ENCODE data around the gene IPMK.

Gene IPMK

GRCh38 chr10:58219875-58220274, 47.8 kb downstream of the IPMK start:
- Histone ChIP-seq H3K4me3 (ENCODE audit: low read length in 2 of 2) (no peak overlapping the region), H3K27ac (ENCODE audit: low read length) (no peak overlapping the region), H3K36me3 (ENCODE audit: control insufficient read depth in 2 of 2, insufficient read depth in 2 of 2, low read length in 2 of 2) (no peaks in the 10 kb centered on the region), H3K27me3 (ENCODE audit: control insufficient read depth in 1 of 2, insufficient read depth in 2 of 2, low read length in 2 of 2) (no peaks in the 10 kb centered on the region), H3K4me1 (ENCODE audit: control insufficient read depth, insufficient read depth, low read length) (no peaks in the 10 kb centered on the region), H3K9ac (ENCODE audit: low read length in 2 of 2) (no peak overlapping the region), H3K9me3 (ENCODE audit: control insufficient read depth in 2 of 2, low read length in 2 of 2) (no peaks in the 10 kb centered on the region)

GRCh38 chr10:58217612-58218011, 50.1 kb downstream of the IPMK start:
- H3K4me3 ChIP-seq (ENCODE audit: low read length in 2 of 2): no peak overlapping the region
- H3K4me1 ChIP-seq (ENCODE audit: control insufficient read depth, insufficient read depth, low read length): no peaks in the 10 kb centered on the region
- no peak overlapping the region for H3K9ac ChIP-seq (ENCODE audit: low read length in 2 of 2)
- H3K27ac ChIP-seq (ENCODE audit: low read length): no peak overlapping the region
- peaks cover 0 to 2% of the 10 kb centered on the region in 2 donors for H3K36me3 ChIP-seq (ENCODE audit: control insufficient read depth in 2 of 2, insufficient read depth in 2 of 2, low read length in 2 of 2)
- no peaks in the 10 kb centered on the region for H3K27me3 ChIP-seq (ENCODE audit: control insufficient read depth in 1 of 2, insufficient read depth in 2 of 2, low read length in 2 of 2)
- H3K9me3 ChIP-seq (ENCODE audit: control insufficient read depth in 2 of 2, low read length in 2 of 2): no peaks in the 10 kb centered on the region

DNA sequence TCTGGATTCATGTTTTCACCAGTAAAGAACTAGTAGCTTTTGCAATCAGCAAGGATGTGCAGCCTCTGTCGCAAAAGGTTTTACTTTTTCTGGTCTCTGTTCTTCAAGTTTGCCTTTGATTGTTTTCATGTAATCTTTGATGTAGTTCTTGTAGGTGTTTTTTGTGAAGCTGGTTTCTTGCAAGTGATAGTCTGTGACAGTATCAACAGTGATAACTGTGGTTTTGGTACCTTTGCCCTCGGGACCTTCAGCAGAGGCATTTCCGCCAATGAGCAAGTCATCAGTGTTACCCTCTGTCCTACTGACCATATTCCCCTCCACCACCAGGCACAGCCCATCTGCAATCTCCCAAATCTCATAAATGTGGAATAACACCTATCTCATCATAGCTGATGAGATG, 55.1 kb downstream of the IPMK start:
- no peaks in the 10 kb centered on the region for H3K27me3 ChIP-seq (ENCODE audit: control insufficient read depth in 1 of 2, insufficient read depth in 2 of 2, low read length in 2 of 2)
- H3K9ac ChIP-seq (ENCODE audit: low read length in 2 of 2): no peak overlapping the region
- peaks cover 0 to 4% of the 10 kb centered on the region in 2 donors for H3K36me3 ChIP-seq (ENCODE audit: control insufficient read depth in 2 of 2, insufficient read depth in 2 of 2, low read length in 2 of 2)
- no peaks in the 10 kb centered on the region for H3K9me3 ChIP-seq (ENCODE audit: control insufficient read depth in 2 of 2, low read length in 2 of 2)
- H3K4me3 ChIP-seq (ENCODE audit: low read length in 2 of 2): no peak overlapping the region
- no peaks in the 10 kb centered on the region for H3K4me1 ChIP-seq (ENCODE audit: control insufficient read depth, insufficient read depth, low read length)
- H3K27ac ChIP-seq (ENCODE audit: low read length): no peak overlapping the region

DNA sequence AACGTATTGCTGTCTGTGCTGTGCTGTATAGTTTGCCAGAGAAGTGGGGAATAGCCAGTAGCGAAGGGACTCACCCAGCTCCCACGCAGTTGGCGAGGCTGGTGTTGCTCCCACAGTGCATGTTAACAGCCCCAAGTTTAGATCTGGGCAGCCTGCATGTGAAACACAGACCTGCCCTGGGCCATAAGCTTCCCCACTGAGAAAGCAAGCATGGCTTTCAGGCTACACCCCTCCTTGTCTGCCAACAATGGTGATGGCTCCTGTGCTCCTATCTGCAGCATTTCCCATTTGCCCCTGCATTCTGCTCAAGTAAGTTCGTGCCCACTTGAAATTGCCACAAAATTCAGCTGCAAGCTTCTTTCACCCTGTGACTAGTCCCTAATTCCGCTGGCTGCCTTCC, 57.5 kb downstream of the IPMK start:
- no peaks in the 10 kb centered on the region for H3K4me1 ChIP-seq (ENCODE audit: control insufficient read depth, insufficient read depth, low read length)
- H3K36me3 ChIP-seq (ENCODE audit: control insufficient read depth in 2 of 2, insufficient read depth in 2 of 2, low read length in 2 of 2): peaks cover 0 to 4% of the 10 kb centered on the region in 2 donors
- H3K9me3 ChIP-seq (ENCODE audit: control insufficient read depth in 2 of 2, low read length in 2 of 2): no peaks in the 10 kb centered on the region
- no peak overlapping the region for H3K9ac ChIP-seq (ENCODE audit: low read length in 2 of 2)
- no peak overlapping the region for H3K4me3 ChIP-seq (ENCODE audit: low read length in 2 of 2)
- no peak overlapping the region for H3K27ac ChIP-seq (ENCODE audit: low read length)
- H3K27me3 ChIP-seq (ENCODE audit: control insufficient read depth in 1 of 2, insufficient read depth in 2 of 2, low read length in 2 of 2): no peaks in the 10 kb centered on the region

DNA sequence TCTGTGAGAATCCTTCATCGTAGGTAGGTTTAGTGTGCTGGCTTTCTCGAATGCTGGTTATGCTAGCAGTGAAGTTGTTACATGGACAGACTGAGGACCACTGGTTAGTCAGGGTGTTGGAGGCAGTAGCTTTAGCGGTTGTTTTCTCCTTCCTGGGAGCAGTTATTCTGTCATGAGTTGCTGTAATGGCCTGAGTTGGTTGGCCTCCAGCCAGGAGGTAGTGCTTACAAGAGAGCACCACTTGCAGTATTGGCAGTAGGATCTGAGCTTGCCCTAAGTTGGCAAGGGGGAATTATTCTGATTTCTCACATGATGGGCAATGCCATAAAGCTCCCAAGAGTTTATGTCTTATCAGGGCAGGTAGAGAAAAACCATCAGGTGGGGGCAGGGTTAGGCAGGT, 58.0 kb downstream of the IPMK start:
- no peaks in the 10 kb centered on the region for H3K4me1 ChIP-seq (ENCODE audit: control insufficient read depth, insufficient read depth, low read length)
- H3K9me3 ChIP-seq (ENCODE audit: control insufficient read depth in 2 of 2, low read length in 2 of 2): no peaks in the 10 kb centered on the region
- no peak overlapping the region for H3K4me3 ChIP-seq (ENCODE audit: low read length in 2 of 2)
- no peak overlapping the region for H3K9ac ChIP-seq (ENCODE audit: low read length in 2 of 2)
- no peak overlapping the region for H3K27ac ChIP-seq (ENCODE audit: low read length)
- no peaks in the 10 kb centered on the region for H3K27me3 ChIP-seq (ENCODE audit: control insufficient read depth in 1 of 2, insufficient read depth in 2 of 2, low read length in 2 of 2)
- H3K36me3 ChIP-seq (ENCODE audit: control insufficient read depth in 2 of 2, insufficient read depth in 2 of 2, low read length in 2 of 2): peaks cover 0 to 4% of the 10 kb centered on the region in 2 donors

DNA sequence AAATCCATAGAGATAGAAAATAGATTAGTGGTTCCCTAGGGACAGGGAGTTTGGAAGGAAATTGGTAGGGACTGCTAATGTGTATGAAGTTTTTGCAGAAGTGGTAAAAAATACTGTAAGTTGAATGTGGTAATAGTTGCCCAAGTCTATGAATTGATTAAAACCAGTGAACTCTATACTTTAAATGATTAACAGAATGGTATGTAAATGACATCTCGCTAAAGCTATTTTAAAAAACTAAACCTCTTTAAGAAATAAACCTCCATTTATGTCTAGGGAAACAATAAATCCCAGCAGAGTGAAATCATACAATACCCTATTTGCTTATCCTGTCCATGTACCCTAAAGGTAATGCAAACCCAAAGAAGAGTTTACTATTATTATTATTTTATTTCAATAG, 61.4 kb downstream of the IPMK start:
- H3K36me3 ChIP-seq (ENCODE audit: control insufficient read depth in 2 of 2, insufficient read depth in 2 of 2, low read length in 2 of 2): peaks cover 0 to 4% of the 10 kb centered on the region in 2 donors
- H3K4me1 ChIP-seq (ENCODE audit: control insufficient read depth, insufficient read depth, low read length): no peaks in the 10 kb centered on the region
- H3K4me3 ChIP-seq (ENCODE audit: low read length in 2 of 2): no peak overlapping the region
- H3K27me3 ChIP-seq (ENCODE audit: control insufficient read depth in 1 of 2, insufficient read depth in 2 of 2, low read length in 2 of 2): no peaks in the 10 kb centered on the region
- no peak overlapping the region for H3K9ac ChIP-seq (ENCODE audit: low read length in 2 of 2)
- no peak overlapping the region for H3K27ac ChIP-seq (ENCODE audit: low read length)
- no peaks in the 10 kb centered on the region for H3K9me3 ChIP-seq (ENCODE audit: control insufficient read depth in 2 of 2, low read length in 2 of 2)

DNA sequence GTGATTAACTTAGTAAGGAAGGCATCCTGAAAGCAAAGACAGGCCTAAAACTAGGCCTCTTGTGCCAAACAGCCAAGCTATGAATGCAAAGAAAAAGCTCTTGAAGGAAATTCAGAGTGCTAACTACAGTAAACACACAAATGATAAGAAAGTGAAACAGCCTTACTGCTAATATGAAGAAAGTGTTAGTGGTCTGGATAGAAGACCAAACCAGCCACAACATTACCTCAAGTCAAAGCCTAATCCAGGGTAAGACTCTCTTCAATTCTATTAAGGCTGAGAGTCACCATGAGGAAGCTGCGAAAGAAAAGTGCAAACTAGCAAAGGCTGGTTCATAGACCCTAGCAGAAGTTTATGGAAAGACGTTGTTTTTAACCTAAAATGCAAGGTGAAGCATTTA, 66.0 kb downstream of the IPMK start:
- no peaks in the 10 kb centered on the region for H3K4me1 ChIP-seq (ENCODE audit: control insufficient read depth, insufficient read depth, low read length)
- H3K9ac ChIP-seq (ENCODE audit: low read length in 2 of 2): no peak overlapping the region
- peaks cover 0 to 2% of the 10 kb centered on the region in 2 donors for H3K36me3 ChIP-seq (ENCODE audit: control insufficient read depth in 2 of 2, insufficient read depth in 2 of 2, low read length in 2 of 2)
- no peaks in the 10 kb centered on the region for H3K27me3 ChIP-seq (ENCODE audit: control insufficient read depth in 1 of 2, insufficient read depth in 2 of 2, low read length in 2 of 2)
- no peak overlapping the region for H3K4me3 ChIP-seq (ENCODE audit: low read length in 2 of 2)
- no peak overlapping the region for H3K27ac ChIP-seq (ENCODE audit: low read length)
- no peaks in the 10 kb centered on the region for H3K9me3 ChIP-seq (ENCODE audit: control insufficient read depth in 2 of 2, low read length in 2 of 2)

DNA sequence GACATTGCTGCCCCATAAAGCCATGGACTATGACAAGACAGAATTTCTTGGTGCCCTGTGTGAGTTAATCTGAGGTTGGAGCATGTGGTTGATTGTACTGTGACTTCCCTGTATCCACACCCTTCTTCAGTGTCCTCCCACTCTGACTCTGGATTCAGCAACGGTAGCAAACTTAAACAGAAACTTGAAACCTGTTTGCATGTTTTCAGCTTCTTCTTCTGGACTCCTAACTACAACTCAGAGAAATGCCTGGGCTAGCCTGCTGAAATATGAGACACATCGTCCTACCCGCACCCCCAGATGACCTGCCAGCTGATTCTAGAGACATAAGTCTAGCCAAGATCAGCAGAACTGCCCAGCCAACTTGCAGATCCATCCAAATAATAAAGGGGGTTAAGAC, 78.4 kb downstream of the IPMK start:
- Histone ChIP-seq H3K4me1 (ENCODE audit: control insufficient read depth, insufficient read depth, low read length) (no peaks in the 10 kb centered on the region), H3K9ac (ENCODE audit: low read length in 2 of 2) (no peak overlapping the region), H3K27me3 (ENCODE audit: control insufficient read depth in 1 of 2, insufficient read depth in 2 of 2, low read length in 2 of 2) (no peaks in the 10 kb centered on the region), H3K36me3 (ENCODE audit: control insufficient read depth in 2 of 2, insufficient read depth in 2 of 2, low read length in 2 of 2) (no peaks in the 10 kb centered on the region), H3K9me3 (ENCODE audit: control insufficient read depth in 2 of 2, low read length in 2 of 2) (no peaks in the 10 kb centered on the region), H3K4me3 (ENCODE audit: low read length in 2 of 2) (no peak overlapping the region), H3K27ac (ENCODE audit: low read length) (no peak overlapping the region)

DNA sequence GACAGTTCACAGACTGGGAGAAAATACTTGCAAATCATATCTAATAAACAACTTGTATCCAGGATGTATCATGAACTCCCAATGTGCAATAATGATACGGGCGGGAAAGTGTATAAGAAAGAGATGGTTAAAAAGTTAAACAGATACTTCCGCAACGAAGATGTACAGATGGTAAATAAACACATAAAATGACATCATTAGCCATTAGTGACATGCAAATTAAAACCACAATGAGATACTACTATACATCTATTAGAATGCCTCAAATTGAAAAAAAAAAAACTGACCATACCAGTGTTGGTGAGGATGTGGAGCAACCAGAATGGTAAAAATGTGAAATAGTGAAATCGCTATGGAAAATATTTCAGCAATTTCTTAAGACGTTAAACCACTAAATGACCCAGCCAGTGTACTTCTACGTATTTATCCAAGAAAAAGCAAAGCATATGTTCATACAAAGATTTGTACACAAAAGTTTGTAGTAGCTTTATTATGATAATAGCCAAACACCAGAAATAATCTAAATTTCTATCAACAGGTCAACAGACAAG, 83.5 kb downstream of the IPMK start:
- Histone ChIP-seq H3K36me3 (ENCODE audit: control insufficient read depth in 2 of 2, insufficient read depth in 2 of 2, low read length in 2 of 2) (no peaks in the 10 kb centered on the region), H3K4me3 (ENCODE audit: low read length in 2 of 2) (no peak overlapping the region), H3K9ac (ENCODE audit: low read length in 2 of 2) (no peak overlapping the region), H3K4me1 (ENCODE audit: control insufficient read depth, insufficient read depth, low read length) (no peaks in the 10 kb centered on the region), H3K9me3 (ENCODE audit: control insufficient read depth in 2 of 2, low read length in 2 of 2) (no peaks in the 10 kb centered on the region), H3K27me3 (ENCODE audit: control insufficient read depth in 1 of 2, insufficient read depth in 2 of 2, low read length in 2 of 2) (no peaks in the 10 kb centered on the region), H3K27ac (ENCODE audit: low read length) (no peak overlapping the region)

DNA sequence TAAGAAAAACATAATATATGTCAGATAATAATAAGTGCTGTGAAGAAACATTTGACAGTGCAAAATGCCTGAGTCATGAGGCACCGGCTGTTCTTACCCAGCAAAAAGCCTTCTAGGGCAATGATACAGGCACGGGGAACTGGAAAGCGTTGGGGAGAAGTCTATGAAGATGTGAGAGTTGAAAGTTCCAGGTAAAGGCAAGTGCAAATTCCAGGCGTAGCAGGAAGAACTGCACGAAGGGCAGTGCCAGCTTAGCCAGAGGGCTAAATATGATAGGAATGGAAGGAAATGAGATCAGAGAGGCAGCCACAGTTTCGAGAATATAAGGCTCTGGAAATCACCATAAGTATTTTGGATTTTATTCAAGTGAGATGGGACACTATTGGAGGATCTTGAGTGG, 87.0 kb downstream of the IPMK start:
- Histone ChIP-seq H3K9ac (ENCODE audit: low read length in 2 of 2) (no peak overlapping the region), H3K9me3 (ENCODE audit: control insufficient read depth in 2 of 2, low read length in 2 of 2) (no peaks in the 10 kb centered on the region), H3K27me3 (ENCODE audit: control insufficient read depth in 1 of 2, insufficient read depth in 2 of 2, low read length in 2 of 2) (no peaks in the 10 kb centered on the region), H3K4me1 (ENCODE audit: control insufficient read depth, insufficient read depth, low read length) (peaks cover 2% of the 10 kb centered on the region), H3K36me3 (ENCODE audit: control insufficient read depth in 2 of 2, insufficient read depth in 2 of 2, low read length in 2 of 2) (no peaks in the 10 kb centered on the region), H3K27ac (ENCODE audit: low read length) (no peak overlapping the region), H3K4me3 (ENCODE audit: low read length in 2 of 2) (no peak overlapping the region)

DNA sequence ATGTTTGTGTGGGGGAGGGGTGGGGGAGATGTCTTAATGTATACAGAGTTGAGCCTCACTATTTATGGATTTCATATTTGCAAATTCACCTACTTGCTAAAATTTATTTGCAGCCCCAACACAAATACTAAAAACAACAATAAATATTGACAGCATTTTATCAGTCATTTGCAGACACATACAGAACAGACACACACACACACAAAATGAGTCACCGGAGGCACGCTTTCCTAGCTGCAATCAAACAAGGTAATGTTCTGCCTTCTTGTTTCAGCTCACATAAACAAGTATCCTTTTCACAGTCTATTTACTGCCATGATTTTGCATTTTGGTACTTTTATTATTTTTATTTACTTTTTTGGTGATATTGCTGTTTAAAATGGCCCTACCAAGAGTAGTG, 88.5 kb downstream of the IPMK start:
- H3K4me3 ChIP-seq (ENCODE audit: low read length in 2 of 2): no peak overlapping the region
- H3K36me3 ChIP-seq (ENCODE audit: control insufficient read depth in 2 of 2, insufficient read depth in 2 of 2, low read length in 2 of 2): no peaks in the 10 kb centered on the region
- peaks cover 2% of the 10 kb centered on the region for H3K4me1 ChIP-seq (ENCODE audit: control insufficient read depth, insufficient read depth, low read length)
- no peak overlapping the region for H3K27ac ChIP-seq (ENCODE audit: low read length)
- H3K9ac ChIP-seq (ENCODE audit: low read length in 2 of 2): no peak overlapping the region
- H3K27me3 ChIP-seq (ENCODE audit: control insufficient read depth in 1 of 2, insufficient read depth in 2 of 2, low read length in 2 of 2): no peaks in the 10 kb centered on the region
- H3K9me3 ChIP-seq (ENCODE audit: control insufficient read depth in 2 of 2, low read length in 2 of 2): no peaks in the 10 kb centered on the region

Data from stomach smooth muscle (tissue), 2 donors.